ENCODE results near the gene SH3BP5.

SH3BP5 gene

DNA sequence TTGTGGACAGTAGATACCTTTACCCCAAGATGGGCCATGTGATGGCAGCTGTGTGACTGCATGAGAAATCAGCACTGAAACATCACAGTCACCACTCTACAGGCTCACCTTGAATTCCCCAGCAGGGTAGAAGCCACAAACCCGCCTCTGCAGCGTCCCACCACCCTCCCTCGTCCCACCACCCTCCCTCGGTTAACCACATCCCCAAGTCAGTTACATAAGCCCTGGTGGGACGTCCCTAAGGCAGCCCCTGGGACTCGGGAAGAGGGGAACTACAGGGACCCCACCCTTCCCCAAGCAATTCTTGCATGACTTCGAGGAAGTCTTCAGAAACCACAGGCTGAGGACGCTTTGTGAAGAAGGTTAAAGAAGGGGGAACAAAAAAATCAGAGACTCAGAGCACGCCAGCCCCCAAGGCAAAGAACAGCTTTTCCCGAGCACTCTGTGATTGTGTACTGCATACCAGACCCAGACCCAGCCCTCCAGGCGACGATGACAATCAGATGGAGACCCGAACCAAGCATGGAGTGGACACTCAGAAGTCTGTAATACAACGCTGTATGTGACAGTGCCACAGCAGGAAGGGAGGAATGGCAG, 60.5 kb downstream of the SH3BP5 start:
- peak; percentile 57 for DNase-seq

DNA sequence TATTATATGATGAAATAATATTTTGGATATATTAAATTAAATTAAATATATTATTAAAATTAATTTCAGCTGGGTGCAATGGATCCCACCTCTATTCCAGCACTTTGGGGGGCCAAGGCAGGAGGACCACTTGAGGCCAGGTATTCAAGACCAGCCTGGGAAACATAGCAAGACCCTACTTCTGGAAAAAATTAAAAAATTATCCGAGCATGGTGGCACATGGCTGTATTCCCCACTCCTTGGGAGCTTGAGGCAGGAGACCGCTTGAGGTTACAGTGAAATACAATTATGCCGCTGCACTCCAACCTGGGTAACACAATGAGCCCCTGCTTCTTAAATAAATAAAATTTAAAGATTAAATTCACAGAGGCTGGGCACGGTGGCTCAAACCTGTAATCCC, 61.4 kb downstream of the SH3BP5 start:
- DNase-seq = no peak

DNA sequence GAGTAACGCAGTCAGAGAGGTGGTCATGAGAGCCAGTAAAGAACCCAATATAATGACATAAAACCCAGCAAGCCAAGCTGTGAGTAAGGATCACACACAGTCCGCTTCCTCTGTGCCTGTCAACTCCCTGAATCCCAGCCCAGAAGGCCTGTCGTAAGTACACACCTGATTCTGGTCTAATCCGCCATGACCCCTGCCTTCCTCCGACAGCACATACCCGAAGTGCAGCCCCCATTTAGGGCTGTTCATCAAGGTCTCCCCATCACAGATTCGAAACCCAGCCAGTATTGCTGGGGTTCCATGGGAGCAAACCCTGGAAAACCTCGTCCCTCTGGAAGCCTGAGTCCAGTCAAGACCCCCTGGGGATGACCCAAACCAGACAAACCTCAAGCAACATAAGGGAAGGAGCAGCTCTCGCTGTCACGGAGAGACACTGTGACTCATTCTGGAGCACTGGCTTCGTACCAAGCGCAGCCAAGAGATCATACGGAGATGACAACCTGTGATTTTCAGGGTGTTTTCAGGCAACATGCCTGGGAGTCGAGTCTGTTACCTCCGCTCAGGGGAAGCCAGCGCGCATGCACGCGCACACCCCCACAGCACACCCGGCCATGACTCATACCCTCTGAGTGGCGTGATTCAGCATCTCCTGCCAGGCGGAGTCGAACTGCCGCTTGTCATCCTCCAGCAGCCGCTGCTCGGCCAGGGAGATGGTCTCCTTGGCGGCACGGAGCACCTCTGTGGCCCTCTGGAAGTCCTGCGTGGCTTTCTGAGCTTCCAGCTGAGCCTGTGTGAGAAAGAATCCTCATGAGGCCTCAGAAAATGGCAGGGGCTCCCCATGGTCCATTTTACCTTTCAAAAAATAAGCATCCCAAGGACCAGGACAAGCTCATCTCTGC, 63.0 kb downstream of the SH3BP5 start:
- peak; percentile 76 for DNase-seq

DNA sequence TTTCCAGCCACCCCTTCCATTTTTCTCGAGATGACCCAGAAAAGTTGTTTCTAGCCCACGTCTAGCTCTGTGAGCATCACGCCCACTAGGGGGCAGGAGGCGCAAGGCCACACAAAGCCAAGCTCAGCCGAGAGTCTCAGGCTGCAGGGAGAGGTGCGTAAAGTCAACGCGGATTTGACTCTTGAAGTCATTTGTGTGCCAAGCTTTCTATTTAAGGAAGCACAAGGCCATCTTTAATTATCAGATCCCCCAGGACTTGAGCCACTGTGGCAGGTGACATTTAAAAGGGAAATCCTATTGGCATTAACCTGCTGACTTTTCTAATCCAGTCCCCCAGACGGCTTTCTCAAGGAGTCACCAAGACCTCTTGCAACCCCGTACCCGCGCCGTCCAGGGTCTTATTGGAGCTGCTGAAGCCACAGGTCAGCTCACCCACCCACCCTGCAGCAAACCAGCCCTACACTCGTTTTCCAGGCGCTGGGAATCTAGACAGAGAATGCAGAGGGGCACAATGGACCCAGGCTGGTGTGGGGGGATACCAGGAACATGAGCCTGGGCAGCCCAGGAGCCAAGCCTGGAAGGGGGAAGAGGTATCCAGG, 64.3 kb downstream of the SH3BP5 start:
- peak; percentile 89 for DNase-seq

DNA sequence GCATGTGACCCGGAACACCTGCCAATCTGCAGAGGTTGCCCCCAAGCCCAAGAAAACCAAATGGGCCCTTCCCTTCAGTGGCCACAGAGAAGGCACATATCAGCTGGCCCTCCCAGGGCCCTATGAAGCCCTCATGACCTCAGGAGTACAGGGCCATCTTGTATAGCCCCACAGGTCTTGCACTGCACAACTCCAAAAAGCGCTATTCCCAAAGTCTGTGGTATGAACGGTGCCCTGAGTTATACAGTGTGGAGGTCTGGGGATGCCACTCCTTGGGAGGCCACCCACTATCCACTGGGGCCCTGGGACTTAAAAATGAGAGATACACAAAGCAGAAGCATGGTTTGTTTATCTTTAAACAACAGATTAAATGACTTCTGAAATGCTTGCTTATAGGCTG, 64.9 kb downstream of the SH3BP5 start:
- peak; percentile 13 for DNase-seq

DNA sequence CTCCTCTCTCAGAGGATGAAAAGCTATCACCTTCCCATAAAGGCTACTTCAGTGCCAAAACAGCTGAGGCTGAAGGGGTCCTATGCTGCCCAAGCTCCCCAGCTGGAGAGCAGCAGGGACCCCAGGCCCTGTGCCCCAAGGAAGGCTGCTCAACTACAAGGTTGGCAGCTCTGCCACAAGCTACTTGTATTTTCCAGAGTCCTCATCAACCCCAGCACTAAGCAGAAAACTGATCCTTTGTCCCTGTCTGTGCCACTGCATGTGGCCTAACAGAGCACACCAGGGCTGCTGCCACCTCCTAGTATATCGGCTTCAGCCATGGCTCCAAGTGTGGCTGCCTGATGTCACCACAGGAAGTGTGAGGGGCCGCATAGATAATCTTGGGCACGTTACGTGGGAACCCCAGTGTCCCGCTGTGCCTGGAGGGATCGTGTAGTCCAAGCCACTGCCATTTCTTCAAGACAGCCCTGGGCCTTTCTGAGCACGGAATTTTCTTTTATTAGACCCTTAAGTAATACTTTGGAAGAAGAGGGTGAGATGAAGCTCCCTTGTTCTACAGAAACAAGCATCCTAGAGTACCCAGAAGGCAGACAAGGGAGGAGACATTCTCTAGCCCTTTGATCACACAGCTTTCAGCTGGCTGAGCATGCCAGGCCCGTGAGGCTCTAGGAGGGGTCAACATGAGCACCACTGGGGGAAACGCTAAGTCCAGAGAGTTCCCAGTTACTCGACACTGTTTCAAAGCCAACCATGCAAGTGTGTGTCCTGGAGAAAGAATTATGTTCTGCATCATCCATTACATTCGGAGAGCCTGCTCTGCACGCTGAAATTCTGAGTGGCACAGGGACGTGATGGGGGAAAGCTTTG, 65.6 kb downstream of the SH3BP5 start:
- peak; percentile 13 for DNase-seq

DNA sequence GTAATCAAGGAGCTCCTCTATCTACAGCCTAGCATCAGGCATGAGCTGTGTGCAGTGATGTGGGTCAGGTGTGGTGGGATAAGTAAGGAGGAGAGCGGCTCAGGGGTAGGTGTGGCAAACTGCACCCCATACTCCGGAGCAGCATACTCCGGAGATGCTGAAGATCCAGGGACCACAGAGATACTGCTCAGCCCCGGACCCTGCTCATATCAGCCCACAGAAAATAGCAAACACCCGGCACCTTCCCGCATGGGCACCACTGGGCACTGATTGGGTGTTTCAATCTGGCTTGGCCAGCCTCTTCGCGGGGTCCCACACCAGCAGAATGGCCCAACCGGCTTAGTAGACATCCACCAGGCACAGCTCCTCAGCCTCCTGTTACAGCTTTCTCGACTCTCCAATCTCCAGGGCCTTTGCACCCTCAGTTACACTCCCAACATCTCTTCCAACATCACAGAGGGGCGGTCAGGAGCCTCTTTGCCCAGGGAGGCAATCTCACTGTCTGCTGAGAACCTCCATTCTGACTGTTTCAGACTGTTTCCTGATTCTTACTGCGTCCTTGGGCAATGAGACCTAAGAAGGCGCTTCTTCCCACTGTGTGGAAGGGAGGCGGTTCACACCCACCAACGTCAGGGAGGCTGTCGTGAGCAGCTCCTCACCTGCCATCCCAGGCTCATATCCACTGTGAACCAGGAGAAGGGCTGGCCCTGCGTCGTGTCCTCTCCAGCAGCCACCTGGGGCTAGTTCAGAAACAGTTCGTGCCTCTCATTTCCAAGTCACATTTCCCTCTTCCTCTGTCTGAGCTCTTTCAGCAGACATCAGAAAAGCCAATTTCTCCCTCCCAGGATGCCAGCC, 66.5 kb downstream of the SH3BP5 start:
- DNase-seq = peak; percentile 14

DNA sequence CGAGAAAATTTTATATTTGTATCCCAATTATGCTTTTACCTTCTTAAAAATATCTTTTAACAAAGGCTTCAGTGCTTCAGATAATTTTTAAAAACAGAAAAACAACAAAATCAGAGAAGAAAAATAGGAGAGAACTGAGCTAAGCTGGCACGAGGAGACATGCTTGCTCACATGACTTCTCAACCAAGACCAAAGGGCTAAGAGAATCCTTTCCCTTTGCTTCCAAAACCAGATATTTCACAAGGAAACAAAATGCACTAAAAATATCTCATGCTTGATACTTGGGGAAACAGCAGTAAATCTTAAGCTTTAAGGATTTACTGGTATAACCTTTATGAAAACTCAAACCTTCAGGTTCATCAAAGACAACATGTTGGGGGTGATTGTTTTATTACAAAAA, 67.9 kb downstream of the SH3BP5 start:
- DNase-seq = no peak

DNA sequence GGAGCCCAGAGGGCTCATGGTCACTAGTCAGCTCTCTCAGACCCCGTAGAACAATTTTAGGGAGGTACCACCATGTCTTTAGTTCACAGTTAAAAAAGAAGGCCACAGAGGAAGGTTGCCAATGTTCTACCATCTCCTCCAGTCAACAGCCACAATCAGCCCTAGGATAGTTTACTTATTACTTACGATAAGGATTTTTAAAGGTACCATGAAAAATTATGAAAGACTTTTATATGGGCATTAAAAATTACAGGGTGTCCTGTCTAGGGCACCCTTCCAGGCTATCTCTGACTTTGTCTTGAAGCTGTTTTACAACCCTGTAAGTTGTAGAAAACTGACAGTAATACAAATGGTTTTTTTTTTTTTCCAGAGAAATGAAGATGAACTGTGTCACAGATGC, 68.5 kb downstream of the SH3BP5 start:
- no peak for DNase-seq

DNA sequence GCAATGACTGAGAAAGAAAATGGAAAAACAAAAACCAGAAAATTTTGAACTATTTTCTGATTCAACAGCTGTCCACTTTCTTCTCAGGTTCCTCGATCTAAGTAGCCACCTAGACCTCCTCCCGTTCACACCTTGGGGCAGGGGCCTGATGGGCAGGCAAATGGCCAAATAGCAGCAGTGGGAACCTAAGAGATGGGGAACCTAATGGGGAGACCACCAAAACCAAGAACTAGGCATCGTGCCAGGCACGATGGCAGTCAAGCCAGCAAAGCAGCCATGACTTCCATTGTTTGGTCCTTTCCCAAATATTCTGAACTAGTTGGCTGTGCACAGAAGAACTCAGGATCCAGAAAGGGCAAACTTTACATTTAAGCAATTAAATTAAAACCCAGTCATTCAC, 69.3 kb downstream of the SH3BP5 start:
- no peak for DNase-seq

DNA sequence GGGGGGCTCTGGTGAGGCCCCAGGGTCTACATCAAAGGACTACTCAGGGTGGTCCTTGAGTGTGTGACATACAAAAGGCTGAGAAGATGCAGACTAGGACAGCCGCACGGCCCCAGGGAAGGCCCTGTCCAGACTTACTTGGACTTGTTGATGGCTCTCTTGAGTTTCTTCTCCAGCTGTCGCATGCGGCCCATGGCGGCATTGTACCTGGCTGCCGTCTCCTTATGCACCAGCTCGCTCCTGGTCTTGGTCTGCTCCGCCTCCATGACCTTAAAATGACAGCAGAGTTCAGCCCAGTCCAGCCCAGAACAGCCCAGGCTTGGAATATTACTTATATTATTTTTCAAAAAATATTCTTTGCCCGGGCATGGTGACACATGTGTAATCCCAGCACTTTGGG, 70.4 kb downstream of the SH3BP5 start:
- DNase-seq = no peak

DNA sequence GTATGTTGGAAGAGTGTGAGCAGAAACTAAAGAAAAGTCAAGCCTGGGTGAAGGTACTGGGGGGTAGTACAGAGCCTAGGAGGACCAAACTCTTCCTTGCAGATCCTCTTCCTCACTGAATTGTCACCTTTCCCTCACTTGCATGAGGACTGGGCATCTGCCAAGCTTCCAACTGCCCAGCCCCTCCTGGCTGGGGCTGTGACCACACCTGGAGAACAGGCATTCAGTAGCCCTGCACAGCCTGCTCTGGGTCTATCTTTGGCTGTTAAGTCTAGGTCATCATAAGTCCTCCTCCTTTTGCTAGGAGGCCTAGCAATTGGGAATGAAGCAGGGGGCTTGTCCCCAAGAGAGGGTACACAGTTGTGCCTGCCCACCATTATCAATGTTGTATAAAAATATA, 71.1 kb downstream of the SH3BP5 start:
- no peak for DNase-seq

DNA sequence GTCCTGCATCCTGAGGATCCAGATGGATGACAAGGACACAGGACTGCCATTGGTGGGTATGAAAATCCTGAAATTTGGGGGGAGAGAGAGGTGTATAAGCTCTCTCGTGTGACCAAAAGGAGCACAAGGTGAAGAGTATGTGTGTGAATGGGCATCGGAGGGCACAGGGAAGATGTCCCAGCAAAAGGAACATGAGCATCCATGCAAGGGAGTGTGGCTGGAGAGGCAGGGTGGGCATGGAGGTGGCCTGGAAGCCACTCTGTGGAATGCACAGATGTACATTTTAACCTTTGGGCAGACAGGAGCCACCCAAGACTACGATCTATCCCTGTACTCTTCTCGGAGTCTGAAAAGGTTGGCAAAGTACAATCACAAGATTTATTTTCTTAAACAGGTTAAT, 71.9 kb downstream of the SH3BP5 start:
- DNase-seq = no peak

DNA sequence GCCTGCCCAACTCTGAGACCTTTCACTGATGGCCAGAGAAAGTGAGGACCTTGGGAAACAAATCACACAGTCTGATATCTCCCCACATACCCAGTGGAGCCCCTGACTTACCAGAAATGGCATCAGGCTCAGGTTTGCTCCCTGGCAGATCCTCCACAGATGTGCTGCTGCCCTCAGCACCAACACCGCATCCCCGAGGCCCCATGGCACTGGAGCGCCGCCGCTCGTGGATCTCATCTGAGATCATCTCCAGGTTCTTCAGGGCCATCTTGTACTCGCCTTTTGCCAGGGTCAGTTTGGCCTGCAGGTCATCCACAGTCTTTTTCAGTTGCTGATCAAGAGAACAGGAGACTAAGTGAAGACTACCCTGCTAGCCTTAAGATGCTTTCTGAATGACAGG, 73.7 kb downstream of the SH3BP5 start:
- no peak for DNase-seq

DNA sequence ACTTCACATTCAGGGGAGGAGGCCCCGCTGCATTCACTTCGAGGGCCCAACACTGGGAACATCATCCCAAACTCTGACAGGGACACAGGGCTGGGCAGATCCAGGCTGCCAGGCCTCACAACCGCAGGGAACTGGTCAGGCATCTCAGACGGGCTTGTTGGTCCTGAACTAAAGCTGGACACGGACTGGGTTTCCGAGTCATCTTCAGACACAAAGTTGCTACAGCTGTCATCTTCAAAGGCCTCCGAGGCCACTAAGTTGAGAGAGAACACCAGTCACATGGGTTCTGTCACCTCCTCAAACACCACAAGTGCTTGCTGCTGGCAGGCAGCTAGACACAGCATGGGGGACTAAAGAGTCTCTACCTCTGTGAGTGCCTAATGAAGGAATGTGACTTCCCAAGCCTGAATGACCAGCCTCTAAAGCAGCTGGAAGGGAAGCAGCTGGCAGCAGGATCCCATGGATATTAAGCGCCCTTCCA, 75.5 kb downstream of the SH3BP5 start:
- DNase-seq = no peak

DNA sequence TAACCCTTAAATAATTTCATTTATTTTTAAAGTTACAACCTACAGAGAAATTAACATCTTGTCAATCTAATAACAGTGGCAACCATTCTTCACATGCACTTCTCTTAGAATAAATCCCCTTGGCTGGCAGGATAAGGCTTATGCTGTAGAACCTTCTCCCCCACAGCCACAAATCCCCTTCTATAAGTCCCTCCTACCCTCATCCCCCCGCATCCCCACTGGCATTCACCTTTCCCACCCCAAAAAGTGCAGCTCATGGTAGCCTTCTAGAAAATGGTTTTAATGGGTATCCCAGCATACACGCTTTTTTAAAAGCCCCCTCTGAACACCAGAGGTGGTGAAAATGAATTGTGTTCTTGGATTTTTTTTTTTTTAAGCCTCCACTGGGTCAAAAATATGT, 77.2 kb downstream of the SH3BP5 start:
- no peak for DNase-seq

DNA sequence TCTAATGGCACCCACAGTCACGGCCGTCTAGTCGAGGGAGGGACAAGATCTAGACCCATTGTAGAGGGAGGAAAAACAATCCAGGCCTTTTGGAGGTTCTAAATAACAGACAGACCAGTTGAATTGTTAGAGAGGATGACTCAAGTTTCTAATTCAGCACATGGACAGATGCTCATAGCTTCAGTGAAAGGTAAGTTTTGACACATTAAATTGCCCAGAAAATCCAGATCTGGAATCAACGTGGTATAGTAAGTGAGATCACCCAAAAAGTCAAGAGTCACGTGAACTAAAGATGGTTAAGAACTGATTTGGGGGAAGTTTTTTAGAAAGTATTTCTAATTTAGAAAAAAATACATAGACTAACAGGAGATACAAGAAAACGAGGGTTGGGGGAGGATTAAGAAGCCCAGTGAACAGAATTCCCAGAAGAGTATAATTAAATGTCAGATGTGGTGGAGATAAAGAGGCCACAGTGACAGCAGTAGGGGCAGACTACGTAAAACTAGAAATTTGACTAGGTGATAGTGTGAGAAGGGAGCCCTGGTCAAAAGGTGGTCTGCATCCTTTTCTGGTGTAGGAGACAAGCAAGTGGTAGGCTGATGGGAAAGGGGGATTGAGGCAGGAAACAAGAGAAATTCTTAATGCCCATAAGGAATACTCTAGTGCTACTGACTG, 79.2 kb downstream of the SH3BP5 start:
- no peak for DNase-seq

DNA sequence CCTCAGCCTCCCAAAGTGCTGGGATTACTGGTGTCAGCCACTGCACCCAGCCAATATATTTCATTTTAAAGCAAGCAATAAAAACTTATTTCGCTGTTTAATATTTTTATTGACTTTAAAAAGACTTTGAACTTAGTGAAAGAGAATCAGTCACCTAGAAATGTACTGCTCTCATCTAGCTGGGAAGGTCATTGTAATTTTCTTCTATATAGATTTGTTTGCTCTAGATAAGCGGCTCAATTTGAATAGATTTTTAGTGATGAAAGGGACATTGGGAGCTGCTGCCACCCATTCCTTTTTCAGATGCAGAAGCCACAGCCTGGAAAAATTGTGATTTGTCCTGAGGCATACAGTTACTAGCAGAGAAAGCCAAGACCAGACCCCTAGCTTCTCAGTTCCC, 86.2 kb downstream of the SH3BP5 start:
- DNase-seq = no peak

DNA sequence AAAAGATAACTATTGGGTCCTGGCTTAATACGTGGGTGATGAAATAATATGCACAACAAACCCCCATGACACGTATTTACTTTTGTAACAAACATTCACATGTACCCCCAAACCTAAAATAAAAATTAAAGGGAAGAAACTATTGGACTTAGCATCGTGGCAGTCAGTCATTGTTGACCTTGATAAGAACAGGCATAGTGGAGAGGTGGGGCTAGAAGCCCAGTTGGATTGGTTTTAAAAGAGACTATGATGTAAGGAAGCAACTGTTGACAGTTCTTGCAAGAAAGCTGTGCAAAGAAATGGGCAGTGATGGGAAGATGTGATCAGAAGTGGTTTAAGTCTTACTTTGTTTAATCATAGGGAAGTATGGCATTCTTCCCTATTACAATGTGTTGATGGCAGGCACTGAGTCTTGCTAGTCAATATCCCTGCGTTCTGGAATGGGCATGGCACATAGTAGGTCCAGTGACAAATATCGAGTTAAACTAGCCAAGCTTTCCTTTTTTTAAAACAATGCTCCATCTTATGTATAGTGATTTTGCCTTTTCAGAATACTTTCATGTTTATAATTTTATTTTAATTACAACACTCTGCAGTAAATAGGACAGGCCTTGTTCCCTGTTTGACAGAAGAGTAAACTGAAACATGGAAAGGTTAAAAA, 88.4 kb downstream of the SH3BP5 start:
- DNase-seq = no peak

DNA sequence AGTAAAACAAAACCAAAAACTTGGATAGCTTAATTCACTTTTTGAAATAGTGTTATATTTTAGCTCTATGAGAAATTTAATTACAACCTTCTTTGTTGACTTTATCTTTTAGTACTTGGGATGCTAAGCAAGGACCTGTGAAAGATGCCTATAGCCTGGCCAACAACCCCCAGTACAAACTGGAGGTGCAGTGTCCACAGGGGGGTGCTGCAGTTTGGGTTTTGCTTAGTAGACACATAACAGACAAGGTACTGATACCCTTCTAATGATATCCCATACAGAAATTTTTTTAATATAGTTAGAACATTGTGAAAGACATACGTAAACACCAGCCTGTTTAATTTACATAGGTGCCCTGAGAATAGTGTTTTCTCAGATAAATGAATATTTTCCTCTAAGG, 91.0 kb downstream of the SH3BP5 start:
- no peak for DNase-seq

DNA sequence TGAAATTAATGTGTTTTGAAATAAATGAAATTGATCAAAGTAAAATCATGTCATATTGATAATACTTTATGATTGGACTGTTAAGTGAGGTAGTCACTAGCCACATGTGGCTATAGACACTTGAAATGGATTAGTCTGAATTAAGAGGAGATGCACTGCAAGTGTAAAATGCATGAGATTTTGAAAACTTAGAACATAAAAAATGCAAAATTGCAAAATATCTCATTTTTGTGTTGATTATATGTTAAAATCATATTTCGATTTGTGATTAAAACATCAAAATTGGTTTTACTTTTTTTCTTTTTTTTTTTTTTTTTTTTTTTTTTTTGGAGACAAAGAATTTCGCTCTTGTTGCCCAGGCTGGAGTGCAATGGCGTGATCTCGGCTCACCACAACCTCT, 103.1 kb downstream of the SH3BP5 start:
- no peak for DNase-seq
